ENCODE measurements around the gene SLC24A3.

Gene SLC24A3

GRCh38 chr20:19397226-19397625 lies 184.8 kb downstream of the SLC24A3 start:
- Histone ChIP-seq H4K8ac (ENCODE audit: low read depth, low read length) (no peak overlapping the region), H3K4me2 (ENCODE audit: low read length) (no peak overlapping the region), H3K23ac (ENCODE audit: low read length) (no peak overlapping the region), H3K18ac (ENCODE audit: low read length) (no peak overlapping the region), H2BK15ac (replicated peaks; ENCODE audit: low read depth) (no peak overlapping the region), H3K36me3 (ENCODE audit: control insufficient read depth, insufficient read depth, low read length) (no peaks in the 10 kb centered on the region), H3K4me3 (ENCODE audit: low read length) (no peak overlapping the region), H3K4ac (ENCODE audit: low read depth, low read length) (no peak overlapping the region), H3K27me3 (ENCODE audit: insufficient read depth, low read length, poor library complexity) (no peaks in the 10 kb centered on the region), H2BK5ac (ENCODE audit: low read length) (no peak overlapping the region), H3K27ac (ENCODE audit: low read depth, low read length) (no peak overlapping the region), H4K5ac (ENCODE audit: low read length) (no peak overlapping the region), H3K4me1 (ENCODE audit: control insufficient read depth, low read depth, low read length) (no peaks in the 10 kb centered on the region), H3K9ac (ENCODE audit: low read length) (no peak overlapping the region), H3K56ac (ENCODE audit: low read length) (no peak overlapping the region), H2AK5ac (ENCODE audit: low read length) (no peak overlapping the region), H2BK120ac (ENCODE audit: low read depth, low read length) (no peak overlapping the region), H3K79me2 (ENCODE audit: control insufficient read depth, insufficient read depth, low read length) (no peaks in the 10 kb centered on the region), H3K79me1 (ENCODE audit: low read length) (no peaks in the 10 kb centered on the region)
- WGBS (ENCODE audit: extremely low coverage, insufficient coverage, low lambda C conversion rate), result no CpG with 5 or more reads among the region's 3 CpGs
- DNase-seq, result no peak

- H2BK120ac ChIP-seq (ENCODE audit: low read depth, low read length), result no peak overlapping the region
- H3K27me3 ChIP-seq (ENCODE audit: insufficient read depth, low read length, poor library complexity), result no peaks in the 10 kb centered on the region
- H2AK5ac ChIP-seq (ENCODE audit: low read length), result no peak overlapping the region
- no peaks in the 10 kb centered on the region for H3K79me2 ChIP-seq (ENCODE audit: control insufficient read depth, insufficient read depth, low read length)
- no peak overlapping the region for H3K56ac ChIP-seq (ENCODE audit: low read length)
- no peak overlapping the region for H3K9ac ChIP-seq (ENCODE audit: low read length)
- H3K18ac ChIP-seq (ENCODE audit: low read length), result no peak overlapping the region
- peak; percentile 46 for DNase-seq
- H3K4me2 ChIP-seq (ENCODE audit: low read length), result no peak overlapping the region
- no peak overlapping the region for H3K4me3 ChIP-seq (ENCODE audit: low read length)
- no peak overlapping the region for H2BK5ac ChIP-seq (ENCODE audit: low read length)
- H4K5ac ChIP-seq (ENCODE audit: low read length), result no peak overlapping the region
- no peaks in the 10 kb centered on the region for H3K36me3 ChIP-seq (ENCODE audit: control insufficient read depth, insufficient read depth, low read length)
- no peaks in the 10 kb centered on the region for H3K4me1 ChIP-seq (ENCODE audit: control insufficient read depth, low read depth, low read length)
- H3K23ac ChIP-seq (ENCODE audit: low read length), result no peak overlapping the region
- H2BK15ac ChIP-seq (replicated peaks; ENCODE audit: low read depth), result no peak overlapping the region
- WGBS (ENCODE audit: extremely low coverage, insufficient coverage, low lambda C conversion rate), result no CpG with 5 or more reads among the region's 1 CpG
- H3K4ac ChIP-seq (ENCODE audit: low read depth, low read length), result no peak overlapping the region
- no peak overlapping the region for H4K8ac ChIP-seq (ENCODE audit: low read depth, low read length)
- H3K27ac ChIP-seq (ENCODE audit: low read depth, low read length), result no peak overlapping the region
- H3K79me1 ChIP-seq (ENCODE audit: low read length), result no peaks in the 10 kb centered on the region
Observed at GRCh38 chr20:19397666-19398065, 185.2 kb downstream of the SLC24A3 start.

DNA sequence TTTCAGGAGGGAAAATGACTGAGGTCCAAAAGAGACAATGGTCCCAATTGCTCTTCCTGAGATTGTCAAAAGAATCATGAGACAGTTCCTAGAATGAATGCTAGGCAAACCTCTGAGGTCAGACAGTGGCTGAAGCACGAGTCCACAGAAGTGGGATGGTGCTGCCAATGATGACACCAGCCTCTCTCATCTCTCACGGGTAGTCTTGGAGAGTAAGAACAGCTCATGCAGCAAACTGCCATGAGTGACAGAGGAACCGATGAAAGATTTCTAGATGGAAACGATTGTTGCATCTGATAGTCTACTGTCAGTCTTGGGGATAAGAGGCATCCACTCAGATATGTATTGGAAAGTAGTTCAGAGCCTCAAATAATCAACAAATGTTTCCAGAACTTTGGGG lies 188.7 kb downstream of the SLC24A3 start:
- no peaks in the 10 kb centered on the region for H3K79me1 ChIP-seq (ENCODE audit: low read length)
- H3K18ac ChIP-seq (ENCODE audit: low read length), result no peak overlapping the region
- H2AK5ac ChIP-seq (ENCODE audit: low read length), result no peak overlapping the region
- no peaks in the 10 kb centered on the region for H3K36me3 ChIP-seq (ENCODE audit: control insufficient read depth, insufficient read depth, low read length)
- H3K23ac ChIP-seq (ENCODE audit: low read length), result no peak overlapping the region
- no peak overlapping the region for H4K8ac ChIP-seq (ENCODE audit: low read depth, low read length)
- no peak overlapping the region for H2BK5ac ChIP-seq (ENCODE audit: low read length)
- no peak overlapping the region for H4K5ac ChIP-seq (ENCODE audit: low read length)
- no peak overlapping the region for H3K27ac ChIP-seq (ENCODE audit: low read depth, low read length)
- no peak overlapping the region for H3K4me2 ChIP-seq (ENCODE audit: low read length)
- no peak overlapping the region for H3K56ac ChIP-seq (ENCODE audit: low read length)
- WGBS (ENCODE audit: extremely low coverage, insufficient coverage, low lambda C conversion rate), result no CpG with 5 or more reads among the region's 4 CpGs
- no peak overlapping the region for H3K4me3 ChIP-seq (ENCODE audit: low read length)
- no peak overlapping the region for H3K4ac ChIP-seq (ENCODE audit: low read depth, low read length)
- H3K9ac ChIP-seq (ENCODE audit: low read length), result no peak overlapping the region
- H3K79me2 ChIP-seq (ENCODE audit: control insufficient read depth, insufficient read depth, low read length), result no peaks in the 10 kb centered on the region
- DNase-seq, result no peak
- H3K27me3 ChIP-seq (ENCODE audit: insufficient read depth, low read length, poor library complexity), result no peaks in the 10 kb centered on the region
- H3K4me1 ChIP-seq (ENCODE audit: control insufficient read depth, low read depth, low read length), result no peaks in the 10 kb centered on the region
- no peak overlapping the region for H2BK120ac ChIP-seq (ENCODE audit: low read depth, low read length)
- H2BK15ac ChIP-seq (replicated peaks; ENCODE audit: low read depth), result no peak overlapping the region

DNA sequence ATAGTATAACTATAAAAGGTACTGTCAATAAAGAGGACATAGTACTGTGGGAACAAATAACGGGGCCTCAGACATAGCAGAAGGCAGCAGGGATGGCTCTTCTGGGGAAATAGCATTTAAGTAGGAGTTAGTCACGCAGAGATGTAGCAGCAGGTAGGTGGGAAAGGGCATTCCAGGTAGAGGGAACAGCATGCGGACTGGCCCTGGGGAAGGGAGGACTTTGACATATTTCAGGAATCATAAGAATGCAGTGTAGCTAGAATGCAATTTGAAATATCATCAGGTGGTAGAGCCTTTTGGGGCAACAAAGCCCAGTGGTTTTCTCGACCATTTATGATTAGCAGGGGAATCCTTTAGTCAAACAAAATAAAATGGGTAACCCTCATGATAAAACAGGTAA lies 191.1 kb downstream of the SLC24A3 start:
- Histone ChIP-seq H3K9ac (ENCODE audit: low read length) (no peak overlapping the region), H3K4me3 (ENCODE audit: low read length) (no peak overlapping the region), H2BK5ac (ENCODE audit: low read length) (no peak overlapping the region), H3K36me3 (ENCODE audit: control insufficient read depth, insufficient read depth, low read length) (no peaks in the 10 kb centered on the region), H3K79me1 (ENCODE audit: low read length) (no peaks in the 10 kb centered on the region), H2BK120ac (ENCODE audit: low read depth, low read length) (no peak overlapping the region), H4K8ac (ENCODE audit: low read depth, low read length) (no peak overlapping the region), H3K4ac (ENCODE audit: low read depth, low read length) (no peak overlapping the region), H2AK5ac (ENCODE audit: low read length) (no peak overlapping the region), H3K27me3 (ENCODE audit: insufficient read depth, low read length, poor library complexity) (no peaks in the 10 kb centered on the region), H3K79me2 (ENCODE audit: control insufficient read depth, insufficient read depth, low read length) (no peaks in the 10 kb centered on the region), H4K5ac (ENCODE audit: low read length) (no peak overlapping the region), H3K27ac (ENCODE audit: low read depth, low read length) (peak overlapping the region; percentile 63), H3K56ac (ENCODE audit: low read length) (no peak overlapping the region), H3K23ac (ENCODE audit: low read length) (no peak overlapping the region), H3K4me2 (ENCODE audit: low read length) (no peak overlapping the region), H2BK15ac (replicated peaks; ENCODE audit: low read depth) (no peak overlapping the region), H3K18ac (ENCODE audit: low read length) (no peak overlapping the region), H3K4me1 (ENCODE audit: control insufficient read depth, low read depth, low read length) (no peaks in the 10 kb centered on the region)
- WGBS (ENCODE audit: extremely low coverage, insufficient coverage, low lambda C conversion rate), result no CpG with 5 or more reads among the region's 4 CpGs
- DNase-seq, result peak; percentile 65

GRCh38 chr20:19404826-19405225 lies 192.4 kb downstream of the SLC24A3 start:
- Histone ChIP-seq H3K4ac (ENCODE audit: low read depth, low read length) (no peak overlapping the region), H2BK120ac (ENCODE audit: low read depth, low read length) (no peak overlapping the region), H3K27me3 (ENCODE audit: insufficient read depth, low read length, poor library complexity) (no peaks in the 10 kb centered on the region), H3K23ac (ENCODE audit: low read length) (no peak overlapping the region), H3K18ac (ENCODE audit: low read length) (no peak overlapping the region), H3K36me3 (ENCODE audit: control insufficient read depth, insufficient read depth, low read length) (no peaks in the 10 kb centered on the region), H4K5ac (ENCODE audit: low read length) (no peak overlapping the region), H3K4me2 (ENCODE audit: low read length) (no peak overlapping the region), H4K8ac (ENCODE audit: low read depth, low read length) (no peak overlapping the region), H3K9ac (ENCODE audit: low read length) (no peak overlapping the region), H3K56ac (ENCODE audit: low read length) (no peak overlapping the region), H3K27ac (ENCODE audit: low read depth, low read length) (peak overlapping the region; percentile 23), H2BK15ac (replicated peaks; ENCODE audit: low read depth) (no peak overlapping the region), H3K4me3 (ENCODE audit: low read length) (no peak overlapping the region), H3K4me1 (ENCODE audit: control insufficient read depth, low read depth, low read length) (no peaks in the 10 kb centered on the region), H2AK5ac (ENCODE audit: low read length) (no peak overlapping the region), H3K79me1 (ENCODE audit: low read length) (no peaks in the 10 kb centered on the region), H3K79me2 (ENCODE audit: control insufficient read depth, insufficient read depth, low read length) (no peaks in the 10 kb centered on the region), H2BK5ac (ENCODE audit: low read length) (no peak overlapping the region)
- WGBS (ENCODE audit: extremely low coverage, insufficient coverage, low lambda C conversion rate), result no CpG with 5 or more reads among the region's 3 CpGs
- DNase-seq, result peak; percentile 48

DNA sequence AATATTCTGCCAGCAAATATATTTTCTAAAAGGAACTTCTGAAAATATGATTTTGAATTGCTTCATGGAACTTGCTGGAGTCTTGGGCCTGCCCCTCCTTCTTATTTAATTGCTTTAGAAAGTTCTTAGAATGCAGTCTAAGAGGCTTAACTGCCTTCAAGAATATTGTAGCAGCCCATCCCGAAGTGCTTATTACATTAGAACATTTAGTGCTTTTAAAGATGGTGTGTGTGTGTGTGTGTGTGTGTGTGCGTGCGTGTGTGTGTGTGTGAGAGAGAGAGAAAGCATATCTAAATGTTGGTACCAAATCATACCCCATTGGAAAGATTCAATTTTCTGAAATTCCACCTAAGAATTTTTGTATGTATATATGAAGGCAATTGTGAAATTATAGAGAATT lies 193.5 kb downstream of the SLC24A3 start:
- Histone ChIP-seq H3K18ac (ENCODE audit: low read length) (no peak overlapping the region), H2BK120ac (ENCODE audit: low read depth, low read length) (no peak overlapping the region), H3K56ac (ENCODE audit: low read length) (no peak overlapping the region), H3K9ac (ENCODE audit: low read length) (no peak overlapping the region), H2AK5ac (ENCODE audit: low read length) (no peak overlapping the region), H3K4me1 (ENCODE audit: control insufficient read depth, low read depth, low read length) (no peaks in the 10 kb centered on the region), H3K36me3 (ENCODE audit: control insufficient read depth, insufficient read depth, low read length) (no peaks in the 10 kb centered on the region), H3K4ac (ENCODE audit: low read depth, low read length) (no peak overlapping the region), H3K27me3 (ENCODE audit: insufficient read depth, low read length, poor library complexity) (no peaks in the 10 kb centered on the region), H3K79me1 (ENCODE audit: low read length) (no peaks in the 10 kb centered on the region), H2BK5ac (ENCODE audit: low read length) (no peak overlapping the region), H3K27ac (ENCODE audit: low read depth, low read length) (no peak overlapping the region), H3K79me2 (ENCODE audit: control insufficient read depth, insufficient read depth, low read length) (no peaks in the 10 kb centered on the region), H4K8ac (ENCODE audit: low read depth, low read length) (no peak overlapping the region), H2BK15ac (replicated peaks; ENCODE audit: low read depth) (no peak overlapping the region), H3K4me2 (ENCODE audit: low read length) (no peak overlapping the region), H4K5ac (ENCODE audit: low read length) (no peak overlapping the region), H3K4me3 (ENCODE audit: low read length) (no peak overlapping the region), H3K23ac (ENCODE audit: low read length) (no peak overlapping the region)
- 100% methylated on average over 2 of the region's 3 CpGs for WGBS (ENCODE audit: extremely low coverage, insufficient coverage, low lambda C conversion rate)
- no peak for DNase-seq

All from mesendoderm (in vitro differentiated cells).